Frontal cortex (tissue), 4 donors: ENCODE results near the gene CDIPT. TPM values are rescaled to one million over a fixed set of nuclear protein-coding genes. Genes with fewer than 3 reads are reported as not detected.

ENCODE experiments used
- DNase-seq, 2 donors: peaks; one replicate each; pipeline ENCODE4 v3.0.0; 2012; ENCODE audit warnings: low spot score in 2 of 2
- FAIRE-seq: peaks from 2 replicates; lab custom pipeline; 2012; peaks lifted over from hg19 to GRCh38; lab: Jason Lieb, UNC
- total RNA-seq: library from RNA; depleted of rRNA; stranded (reverse); fragments of >200 nt; gene quantifications from one replicate; pipeline ENCODE4 v1.2.3, GENCODE V29; 2014
- donor health status: control.
- donor health status: control.
- donor health status: control.

The CDIPT gene
- total RNA-seq, 1 donor from 2014 or later, result 53.4 TPM

GRCh38 chr16:29864205-29864604 lies 1.2 kb upstream of the CDIPT start:
- FAIRE-seq (no peak), DNase-seq (no peak)

- DNase-seq, result no peak
- FAIRE-seq, result no peak
Measured at GRCh38 chr16:29863669-29863984, 601 bp upstream of the CDIPT start.

GRCh38 chr16:29862383-29862883 lies 593 bp downstream of the CDIPT start:
- no peak for FAIRE-seq
- DNase-seq, result no peak

- DNase-seq (no peak), FAIRE-seq (no peak)
Measured at GRCh38 chr16:29860218-29860617, 2.8 kb downstream of the CDIPT start.

GRCh38 chr16:29858974-29859373 lies 4.1 kb downstream of the CDIPT start:
- FAIRE-seq (no peak), DNase-seq (no peak)

- DNase-seq, result no peak
Measured at GRCh38 chr16:29858149-29858849, 4.7 kb downstream of the CDIPT start.

GRCh38 chr16:29857133-29857760 lies 5.8 kb downstream of the CDIPT start:
- no peak for DNase-seq
- FAIRE-seq, result no peak

More at GRCh38 chr16:29858149-29858849, 4.7 kb downstream of the CDIPT start:
- FAIRE-seq, result no peak

- DNase-seq (no peak), FAIRE-seq (no peak)
Measured at GRCh38 chr16:29854520-29855100, 8.4 kb downstream of the CDIPT start.

- FAIRE-seq, result no peak
- no peak for DNase-seq
Measured at GRCh38 chr16:29852654-29853053, 10.4 kb downstream of the CDIPT start.

GRCh38 chr16:29850998-29851397 lies 12.0 kb downstream of the CDIPT start:
- no peak for FAIRE-seq
- DNase-seq, result no peak

- FAIRE-seq (no peak), DNase-seq (no peak)
Measured at GRCh38 chr16:29849505-29849904, 13.5 kb downstream of the CDIPT start.

GRCh38 chr16:29848420-29849297 lies 14.4 kb downstream of the CDIPT start:
- FAIRE-seq, result no peak

GRCh38 chr16:29845656-29846055 lies 17.4 kb downstream of the CDIPT start:
- DNase-seq (no peak), FAIRE-seq (no peak)

More at GRCh38 chr16:29848420-29849297, 14.4 kb downstream of the CDIPT start:
- DNase-seq, result peak; percentile 54 to 72

- FAIRE-seq (no peak), DNase-seq (no peak)
Measured at GRCh38 chr16:29844575-29845331, 18.3 kb downstream of the CDIPT start.

GRCh38 chr16:29843931-29844330 lies 19.1 kb downstream of the CDIPT start:
- FAIRE-seq (no peak), DNase-seq (no peak)

- no peak for FAIRE-seq
- no peak for DNase-seq
Measured at GRCh38 chr16:29842732-29843346, 20.2 kb downstream of the CDIPT start.

- FAIRE-seq (no peak), DNase-seq (no peak)
Measured at GRCh38 chr16:29841631-29842030, 21.4 kb downstream of the CDIPT start.

GRCh38 chr16:29840240-29840639 lies 22.8 kb downstream of the CDIPT start:
- DNase-seq, result no peak
- FAIRE-seq, result no peak

- no peak for DNase-seq
Measured at GRCh38 chr16:29839822-29840221, 23.2 kb downstream of the CDIPT start.

More at GRCh38 chr16:29839822-29840221, 23.2 kb downstream of the CDIPT start:
- no peak for FAIRE-seq
